Adrenal gland (tissue), 5 donors: ENCODE data around the gene CCDC170.

Experiments
- POLR2A ChIP-seq, 2 donors: fragments of 450-650 bp; IDR thresholded peaks; one replicate each; pipeline ENCODE4 v1.6.1; 2017; ENCODE audit warnings: antibody characterized with exemption in 2 of 2, mild to moderate bottlenecking in 2 of 2, moderate library complexity in 1 of 2
- TF ChIP-seq, protein P1 (sequence below), 6 experiments: fragments of 450-650 bp in 4 of 6; fragments of 200-600 bp in 2 of 6; sonication (generic) in 1 of 6; IDR thresholded peaks; 1 replicate in 5 of 6; 2 replicates in 1 of 6; pipeline versions ENCODE4 v1.5.1 to v1.8.0; 2016 to 2021; ENCODE audit warnings: antibody characterized with exemption in 6 of 6, mild to moderate bottlenecking in 2 of 6, moderate library complexity in 1 of 6
- donor health status: DM: no; HTN: no; CAD: no.

DNA sequence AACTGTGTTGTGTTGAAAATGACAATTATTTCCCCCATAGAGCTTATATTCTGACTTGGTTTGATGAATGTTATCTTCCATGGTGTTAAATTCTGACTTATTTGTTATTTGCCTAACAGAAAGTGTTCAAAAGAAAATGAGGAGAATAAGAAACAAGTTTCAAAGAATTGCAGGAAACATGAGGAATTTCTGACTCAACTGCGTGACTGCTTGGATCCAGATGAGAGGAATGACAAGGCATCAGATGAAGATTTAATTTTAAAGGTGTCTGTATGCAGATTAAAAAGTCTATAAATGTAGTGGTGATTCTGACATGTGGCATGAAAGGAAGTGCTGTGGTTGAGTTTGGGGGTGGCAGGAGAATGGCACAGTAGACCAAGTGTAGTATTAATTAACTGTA is 50.6 kb downstream of the CCDC170 start:
- TF ChIP-seq, protein P1, sequence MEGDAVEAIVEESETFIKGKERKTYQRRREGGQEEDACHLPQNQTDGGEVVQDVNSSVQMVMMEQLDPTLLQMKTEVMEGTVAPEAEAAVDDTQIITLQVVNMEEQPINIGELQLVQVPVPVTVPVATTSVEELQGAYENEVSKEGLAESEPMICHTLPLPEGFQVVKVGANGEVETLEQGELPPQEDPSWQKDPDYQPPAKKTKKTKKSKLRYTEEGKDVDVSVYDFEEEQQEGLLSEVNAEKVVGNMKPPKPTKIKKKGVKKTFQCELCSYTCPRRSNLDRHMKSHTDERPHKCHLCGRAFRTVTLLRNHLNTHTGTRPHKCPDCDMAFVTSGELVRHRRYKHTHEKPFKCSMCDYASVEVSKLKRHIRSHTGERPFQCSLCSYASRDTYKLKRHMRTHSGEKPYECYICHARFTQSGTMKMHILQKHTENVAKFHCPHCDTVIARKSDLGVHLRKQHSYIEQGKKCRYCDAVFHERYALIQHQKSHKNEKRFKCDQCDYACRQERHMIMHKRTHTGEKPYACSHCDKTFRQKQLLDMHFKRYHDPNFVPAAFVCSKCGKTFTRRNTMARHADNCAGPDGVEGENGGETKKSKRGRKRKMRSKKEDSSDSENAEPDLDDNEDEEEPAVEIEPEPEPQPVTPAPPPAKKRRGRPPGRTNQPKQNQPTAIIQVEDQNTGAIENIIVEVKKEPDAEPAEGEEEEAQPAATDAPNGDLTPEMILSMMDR (IDR thresholded peaks at IDR 0.05), result no peak
- no peak for TF ChIP-seq POLR2A (IDR thresholded peaks at IDR 0.05)
